Activated CD8-positive, alpha-beta memory T cell treated with anti-CD3 and anti-CD28 coated beads for 48 hours (primary cell): ENCODE measurements around the gene EN2.

Experiments used
- DNase-seq, 3 experiments: peaks; one replicate each; pipeline ENCODE4 v3.0.0-alpha.2; 2020; ENCODE audit warnings: low read depth in 2 of 3, low spot score in 2 of 3

The EN2 gene

GRCh38 chr7:155484483-155485399 lies 26.8 kb downstream of the EN2 start:
- no peak for DNase-seq

GRCh38 chr7:155486783-155487508 lies 29.0 kb downstream of the EN2 start:
- DNase-seq, result no peak

- DNase-seq, result no peak
Measured at GRCh38 chr7:155487509-155488482, 29.9 kb downstream of the EN2 start.

- no peak for DNase-seq
Measured at GRCh38 chr7:155488483-155489127, 30.7 kb downstream of the EN2 start.

GRCh38 chr7:155489158-155489840 lies 31.4 kb downstream of the EN2 start:
- DNase-seq, result no peak

GRCh38 chr7:155489862-155490696 lies 32.1 kb downstream of the EN2 start:
- DNase-seq, result no peak

- DNase-seq, result peak in 1 of 3 experiments; percentile 18
Measured at GRCh38 chr7:155490697-155491628, 33.0 kb downstream of the EN2 start.

- no peak for DNase-seq
Measured at GRCh38 chr7:155491812-155492211, 33.9 kb downstream of the EN2 start.

GRCh38 chr7:155493744-155494538 lies 36.0 kb downstream of the EN2 start:
- no peak for DNase-seq

- no peak for DNase-seq
Measured at GRCh38 chr7:155494551-155494950, 36.6 kb downstream of the EN2 start.

- DNase-seq, result no peak
Measured at GRCh38 chr7:155495440-155496248, 37.7 kb downstream of the EN2 start.

- DNase-seq, result no peak
Measured at GRCh38 chr7:155496267-155497005, 38.5 kb downstream of the EN2 start.

GRCh38 chr7:155497149-155497901 lies 39.4 kb downstream of the EN2 start:
- no peak for DNase-seq

- DNase-seq, result no peak
Measured at GRCh38 chr7:155505422-155505793, 47.5 kb downstream of the EN2 start.

GRCh38 chr7:155506854-155507337 lies 49.0 kb downstream of the EN2 start:
- no peak for DNase-seq
